Measurements from ENCODE around the gene CDKN1C.

GRCh38 chr11:2835751-2836150, 49.8 kb downstream of the CDKN1C start:
- no peak for TF ChIP-seq POLR2A (IDR thresholded peaks at IDR 0.05; ENCODE audit: low read length)
- TF ChIP-seq GATA1 (IDR thresholded peaks at IDR 0.05; ENCODE audit: low read depth, low read length), result no peak
